Activated CD8-positive, alpha-beta memory T cell treated with anti-CD3 and anti-CD28 coated beads, Interleukin-2, amount 50 U/mL, for 48 hours (primary cell): ENCODE results near the gene RPL39L.

ENCODE experiments used
- DNase-seq: peaks from one replicate; pipeline ENCODE4 v3.0.0-alpha.2; 2020

Gene RPL39L

GRCh38 chr3:187086831-187087230 lies 52.5 kb downstream of the RPL39L start:
- DNase-seq = no peak

- DNase-seq = no peak
Observed at GRCh38 chr3:187085933-187086332, 53.4 kb downstream of the RPL39L start.

- no peak for DNase-seq
Observed at GRCh38 chr3:187085021-187085666, 54.2 kb downstream of the RPL39L start.

GRCh38 chr3:187084580-187084979 lies 54.7 kb downstream of the RPL39L start:
- DNase-seq = no peak

- no peak for DNase-seq
Observed at GRCh38 chr3:187084126-187084525, 55.2 kb downstream of the RPL39L start.

GRCh38 chr3:187082758-187083375 lies 56.4 kb downstream of the RPL39L start:
- no peak for DNase-seq

- DNase-seq = no peak
Observed at GRCh38 chr3:187080799-187081450, 58.4 kb downstream of the RPL39L start.

- no peak for DNase-seq
Observed at GRCh38 chr3:187079090-187080022, 59.9 kb downstream of the RPL39L start.

GRCh38 chr3:187077537-187077936 lies 61.8 kb downstream of the RPL39L start:
- DNase-seq = no peak

- DNase-seq = no peak
Observed at GRCh38 chr3:187077085-187077484, 62.2 kb downstream of the RPL39L start.

GRCh38 chr3:187076297-187076696 lies 63.0 kb downstream of the RPL39L start:
- no peak for DNase-seq

- no peak for DNase-seq
Observed at GRCh38 chr3:187074846-187075245, 64.5 kb downstream of the RPL39L start.

- no peak for DNase-seq
Observed at GRCh38 chr3:187073581-187074098, 65.7 kb downstream of the RPL39L start.

GRCh38 chr3:187072511-187072910 lies 66.8 kb downstream of the RPL39L start:
- no peak for DNase-seq

GRCh38 chr3:187072102-187072501 lies 67.2 kb downstream of the RPL39L start:
- no peak for DNase-seq
